Measurements from ENCODE around the gene TRAPPC10.
"Not testable (repeated sequence)": the region's sequence is repeated elsewhere in the genome, so short reads cannot be mapped to it uniquely, and the experiment has no call there.

Gene TRAPPC10

DNA sequence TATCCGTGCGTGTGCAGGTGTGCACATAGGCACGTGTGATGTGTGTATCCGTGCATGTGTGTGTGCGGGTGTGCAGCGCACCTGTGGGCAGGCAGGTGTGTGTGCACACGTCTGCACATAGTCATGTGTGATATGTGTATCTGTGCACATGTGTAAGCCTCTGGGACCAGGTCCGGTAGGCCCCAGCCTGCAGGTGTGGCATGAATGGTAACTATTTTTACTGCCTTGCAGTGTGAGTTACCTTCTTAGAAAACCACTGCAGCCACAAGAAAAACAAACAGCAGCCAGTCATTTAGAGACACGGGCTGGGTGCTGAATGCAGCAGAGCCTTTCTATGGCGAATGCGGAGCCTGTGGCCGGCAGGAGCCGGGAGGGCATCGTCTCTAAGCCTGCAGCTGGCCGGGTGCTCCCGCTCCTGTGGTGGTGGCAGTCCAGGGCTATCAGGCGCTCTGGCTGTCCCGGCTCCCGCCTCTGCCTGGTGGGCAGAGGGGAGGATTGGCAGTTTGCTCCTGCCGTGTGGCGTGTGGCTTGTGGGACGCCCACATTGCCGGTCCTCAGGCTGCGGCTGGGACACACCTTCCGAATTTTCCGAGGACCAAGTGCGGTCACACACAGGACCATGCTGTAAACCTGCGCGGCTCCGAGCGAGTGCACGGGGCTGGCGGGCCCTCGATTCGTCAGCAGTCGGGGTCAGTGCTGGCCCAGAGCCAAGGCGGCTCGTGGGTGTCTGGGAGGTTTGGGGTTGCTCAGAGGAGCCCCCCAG, 143.3 kb downstream of the TRAPPC10 start:
- DNase-seq = not testable (repeated sequence)

DNA sequence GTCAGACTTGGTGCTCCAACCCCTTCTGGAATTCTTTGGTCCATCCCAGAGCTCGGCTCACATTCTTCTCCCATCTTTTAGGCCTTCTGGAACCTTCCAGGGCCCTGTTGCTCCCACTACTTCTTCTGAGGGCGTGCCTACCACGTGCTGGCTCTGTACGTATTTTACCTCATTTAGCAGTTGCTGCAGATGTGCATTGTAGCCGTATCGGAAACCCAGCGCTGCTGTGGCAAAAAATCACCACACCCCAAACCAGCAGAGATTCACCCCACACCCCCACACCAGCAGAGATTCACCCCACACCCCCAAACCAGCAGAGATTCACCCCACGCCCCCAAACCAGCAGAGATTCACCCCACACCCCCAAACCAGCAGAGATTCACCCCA, 143.9 kb downstream of the TRAPPC10 start:
- DNase-seq = not testable (repeated sequence)
